Stromal cell of bone marrow (primary cell): ENCODE results near the gene ELAVL1.
"Not testable (repeated sequence)": the region's sequence is repeated elsewhere in the genome, so short reads cannot be mapped to it uniquely, and the experiment has no call there.

ENCODE experiments used
- DNase-seq: peaks from one replicate; pipeline ENCODE4 v3.0.0-alpha.2; 2012; ENCODE audit warnings: low read depth

The ELAVL1 gene

DNA sequence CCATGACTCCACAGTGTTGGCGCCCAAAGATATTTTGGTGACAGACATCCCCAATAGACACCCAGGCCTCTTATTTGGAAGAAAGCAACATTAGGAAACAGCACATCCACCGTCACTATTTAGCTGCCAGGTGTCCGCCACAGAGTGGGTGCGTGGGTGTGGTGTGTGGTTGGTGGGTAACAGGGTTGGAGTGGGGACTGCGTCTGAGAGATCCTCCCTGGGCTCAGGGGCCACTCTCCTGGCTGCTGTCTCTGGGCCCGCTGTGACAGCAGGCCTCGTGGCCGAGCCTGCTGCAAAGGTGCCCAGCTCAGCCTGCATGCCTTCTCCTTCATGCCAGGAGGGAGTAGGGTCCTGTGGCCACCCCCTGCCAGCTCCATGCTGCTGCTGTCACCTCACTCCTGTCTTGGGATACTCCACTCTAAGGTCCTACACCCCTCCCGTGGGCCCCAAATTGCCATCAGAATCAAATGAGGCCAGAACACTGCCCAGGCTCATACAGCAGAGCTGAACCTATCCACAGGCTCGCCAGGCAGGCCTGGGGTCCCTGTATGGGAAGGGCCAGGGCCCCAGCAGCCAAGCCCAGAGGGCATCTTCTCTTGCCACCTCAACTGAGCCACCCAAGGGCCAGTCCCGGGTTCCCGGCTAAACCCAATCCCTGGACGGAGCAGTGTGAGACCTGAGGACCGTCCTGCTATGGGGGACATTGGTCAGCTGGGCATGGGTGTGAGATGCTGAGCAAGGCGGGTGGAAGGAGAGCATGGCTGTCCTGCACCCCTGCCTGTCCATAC, 37.2 kb downstream of the ELAVL1 start:
- DNase-seq = no peak

DNA sequence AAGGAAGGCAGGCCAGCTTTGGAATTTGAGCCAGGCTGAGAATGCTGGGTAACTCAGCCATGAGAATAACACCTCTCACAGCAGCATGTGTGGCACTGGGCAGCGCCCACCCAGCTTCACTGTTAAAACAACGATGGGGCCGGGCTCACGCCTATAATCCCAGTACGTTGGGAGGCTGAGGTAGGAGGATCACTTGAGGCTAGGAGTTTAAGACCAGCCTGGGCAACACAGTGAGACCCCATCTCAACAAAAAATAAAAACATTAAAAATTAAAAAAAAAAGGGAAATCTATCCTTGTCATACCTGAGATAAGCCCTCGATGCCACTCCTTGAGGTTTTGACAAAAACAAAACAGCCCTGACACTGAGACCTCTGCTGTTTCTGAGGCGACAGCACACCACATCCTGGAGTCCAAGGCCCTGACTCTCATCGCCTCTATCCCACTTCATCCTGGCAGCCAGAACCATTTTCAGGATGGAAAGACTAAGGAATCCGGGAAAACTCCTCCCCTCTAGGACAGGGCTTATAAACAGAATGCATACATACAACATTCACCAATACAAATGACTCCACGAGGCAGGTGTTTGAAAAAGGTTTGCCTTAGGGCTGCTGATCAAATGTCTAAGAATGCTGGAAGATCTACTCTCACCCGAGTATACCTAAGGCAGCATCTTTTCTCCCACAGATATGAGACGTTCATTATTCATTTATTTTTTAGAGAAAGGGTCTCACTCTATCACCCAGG, 39.3 kb downstream of the ELAVL1 start:
- DNase-seq = no peak

DNA sequence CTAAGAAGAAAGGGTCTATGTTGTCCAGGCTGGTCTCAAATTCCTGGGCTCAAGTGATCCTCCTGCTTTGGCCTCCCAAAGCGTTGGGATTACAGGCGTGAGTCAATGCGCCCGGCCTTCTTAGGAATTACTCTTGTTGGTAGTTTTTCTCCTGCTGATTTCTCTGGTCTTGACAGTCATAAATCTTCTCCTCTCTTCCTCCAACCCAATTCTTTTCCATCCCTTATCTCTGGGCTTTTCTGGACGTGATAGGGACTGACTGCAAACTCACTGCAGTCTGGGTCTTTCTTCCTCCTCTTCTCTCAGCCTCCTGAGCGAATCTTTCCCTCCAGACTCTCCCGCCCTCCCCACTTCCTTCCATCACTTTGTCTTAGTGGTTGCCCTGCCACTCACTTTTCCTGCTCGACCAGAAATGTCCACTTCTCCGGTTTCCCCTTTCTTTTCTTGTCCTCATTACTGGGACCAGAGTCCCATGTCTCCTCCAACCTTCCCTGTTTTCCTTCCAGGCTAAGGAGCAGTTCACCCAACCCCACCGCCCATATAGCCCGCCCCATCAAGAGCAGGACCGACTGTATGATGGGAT, 40.1 kb downstream of the ELAVL1 start:
- no peak for DNase-seq

DNA sequence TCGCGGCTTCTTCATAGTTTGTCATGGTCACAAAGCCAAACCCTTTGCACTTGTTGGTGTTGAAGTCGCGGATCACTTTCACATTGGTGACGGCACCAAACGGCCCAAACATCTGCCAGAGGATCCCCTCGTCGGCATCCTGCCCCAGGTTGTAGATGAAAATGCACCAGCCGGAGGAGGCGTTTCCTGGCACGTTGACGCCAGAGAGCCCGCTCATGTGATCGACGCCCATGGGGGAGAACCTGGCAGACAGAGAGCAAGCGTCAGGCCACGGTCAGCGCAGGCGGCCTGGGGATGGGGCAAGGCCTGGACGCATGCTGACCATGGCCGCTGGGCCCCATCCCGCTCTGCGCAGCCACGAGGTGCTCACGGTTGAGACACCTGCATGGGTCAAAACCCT, 41.9 kb downstream of the ELAVL1 start:
- no peak for DNase-seq

DNA sequence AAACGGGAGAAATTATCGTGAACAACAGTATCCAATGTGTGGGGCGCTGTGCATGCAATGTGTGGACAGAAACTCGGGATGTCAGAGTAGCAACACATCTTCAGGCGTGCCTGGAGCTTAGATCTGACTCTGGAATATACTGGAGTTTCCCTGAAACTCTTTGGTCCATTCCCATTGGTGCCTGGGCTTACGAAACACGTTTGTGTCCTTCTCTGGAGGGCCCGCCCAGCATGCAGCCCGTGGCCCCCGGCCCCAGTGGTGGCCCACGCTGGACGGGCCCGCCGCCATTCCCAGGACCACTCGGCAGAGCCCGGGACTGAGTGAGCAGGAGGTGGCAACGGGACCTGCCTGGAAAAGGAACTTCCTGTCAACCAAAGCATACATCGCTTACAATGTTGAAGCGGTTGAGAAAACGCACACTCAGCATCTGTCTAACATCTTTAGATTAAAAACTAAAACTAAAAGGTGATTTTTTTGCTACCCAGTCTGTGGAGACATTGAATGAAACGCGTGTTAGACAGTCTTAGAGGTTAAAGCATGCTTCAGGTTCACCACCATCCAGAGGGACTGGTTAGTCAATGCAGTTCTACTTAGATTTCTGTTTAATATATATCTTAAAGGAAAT, 42.7 kb downstream of the ELAVL1 start:
- no peak for DNase-seq

DNA sequence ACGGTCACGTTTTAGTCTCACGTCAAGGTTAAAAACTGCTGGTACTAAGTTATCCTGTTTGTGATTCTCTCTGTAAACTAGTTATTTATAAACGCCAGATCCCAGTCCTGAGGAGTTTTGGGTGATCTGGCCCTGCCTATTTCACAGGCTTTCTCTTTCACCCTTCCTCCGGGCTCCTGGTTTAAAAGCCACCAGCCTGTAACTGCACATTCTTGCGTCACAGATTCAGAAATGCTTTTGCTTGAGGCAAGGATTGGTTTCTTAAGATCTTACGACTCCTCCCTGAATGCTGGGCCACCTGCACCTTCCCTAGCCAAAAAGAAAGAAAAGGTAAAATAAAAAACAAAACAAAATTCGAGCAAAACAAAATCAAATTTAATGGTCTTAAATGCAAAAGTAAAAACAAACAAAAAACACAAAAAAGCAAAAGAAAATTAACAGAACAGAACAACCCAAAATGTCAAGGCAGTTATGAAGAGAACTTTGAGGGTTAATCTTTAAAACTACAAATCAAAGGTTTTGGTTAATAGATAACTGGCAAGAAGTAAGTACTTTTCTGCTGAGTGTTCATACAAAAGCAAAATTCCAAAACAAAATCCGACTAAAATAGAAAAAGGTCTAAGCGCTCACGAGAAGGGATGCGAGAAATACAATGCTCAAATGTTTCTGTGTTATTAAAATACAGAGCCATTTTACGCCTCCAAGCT, 43.4 kb downstream of the ELAVL1 start:
- no peak for DNase-seq

DNA sequence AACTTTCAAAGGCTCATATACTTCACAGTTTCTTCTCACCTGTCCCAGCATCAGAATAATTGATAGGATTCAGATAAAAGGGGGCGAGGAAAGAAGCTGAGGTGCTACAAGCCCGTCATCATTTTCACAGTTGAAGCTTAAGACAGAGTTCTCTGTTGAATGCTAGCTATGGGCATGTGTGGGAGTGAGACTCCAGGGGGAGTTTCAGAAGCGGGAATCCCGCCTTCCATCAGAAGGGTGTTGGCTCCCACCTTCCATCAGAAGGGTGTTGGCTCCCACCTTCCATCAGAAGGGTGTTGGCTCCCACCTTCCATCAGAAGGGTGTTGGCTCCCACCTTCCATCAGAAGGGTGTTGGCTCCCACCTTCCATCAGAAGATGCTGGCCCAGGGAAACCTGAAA, 44.4 kb downstream of the ELAVL1 start:
- not testable (repeated sequence) for DNase-seq

DNA sequence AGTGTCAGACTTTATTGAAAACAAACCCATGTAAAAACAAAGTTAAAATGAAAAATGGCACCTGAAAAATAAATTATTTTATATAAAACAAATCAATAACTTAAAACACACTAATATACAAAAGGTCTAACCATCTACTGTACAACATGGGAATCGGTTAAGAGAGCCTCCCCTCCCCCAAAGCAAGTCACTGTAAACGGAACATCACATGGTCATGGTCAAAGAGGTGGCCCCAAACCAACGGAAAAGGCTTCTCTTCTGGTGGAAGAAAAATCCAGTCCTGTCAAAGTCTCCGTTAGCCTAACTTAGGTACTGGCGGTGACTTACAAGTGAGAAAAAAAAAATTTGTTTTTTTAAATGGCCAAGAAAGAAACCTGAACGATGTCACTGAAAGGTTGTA, 46.2 kb downstream of the ELAVL1 start:
- no peak for DNase-seq

DNA sequence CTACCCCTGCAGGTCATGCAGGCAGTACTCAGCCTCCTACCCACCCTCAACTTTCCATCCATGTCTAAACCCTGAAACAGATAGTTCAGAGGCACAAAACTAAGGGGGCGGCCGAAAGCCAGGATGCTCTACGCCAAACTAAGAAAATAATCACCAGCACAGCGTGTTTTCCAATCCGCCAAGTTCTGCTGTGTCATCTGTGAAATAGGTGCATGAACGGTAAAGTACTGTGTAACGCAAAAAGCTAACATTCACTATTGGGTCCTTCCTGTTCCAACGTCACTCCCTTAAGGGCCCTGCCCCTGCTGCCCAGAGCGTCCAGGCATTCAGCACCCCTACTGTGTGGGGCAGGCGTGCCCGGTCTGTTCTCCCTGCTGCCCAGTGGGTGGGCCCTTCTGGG, 49.7 kb downstream of the ELAVL1 start:
- DNase-seq = no peak

DNA sequence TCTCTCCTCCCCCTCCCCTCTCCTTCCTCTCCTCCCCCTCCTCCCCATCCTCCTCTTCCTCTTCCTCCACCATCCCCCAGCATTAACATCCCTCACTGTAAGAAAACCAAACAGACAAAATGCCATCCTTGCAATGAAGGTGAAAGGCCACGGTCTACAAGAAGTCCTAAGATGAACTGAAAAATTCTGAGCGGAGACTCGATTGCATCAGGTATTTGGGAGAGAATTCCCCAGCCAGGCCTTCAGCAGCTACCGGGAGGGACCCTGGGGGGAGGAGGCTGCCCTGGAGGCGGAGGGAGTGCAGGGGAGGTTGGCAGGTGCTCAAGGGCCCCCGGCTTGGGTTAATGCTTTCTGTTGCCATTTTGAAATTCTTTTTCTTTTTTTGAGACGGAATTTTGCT, 51.9 kb downstream of the ELAVL1 start:
- DNase-seq = no peak

DNA sequence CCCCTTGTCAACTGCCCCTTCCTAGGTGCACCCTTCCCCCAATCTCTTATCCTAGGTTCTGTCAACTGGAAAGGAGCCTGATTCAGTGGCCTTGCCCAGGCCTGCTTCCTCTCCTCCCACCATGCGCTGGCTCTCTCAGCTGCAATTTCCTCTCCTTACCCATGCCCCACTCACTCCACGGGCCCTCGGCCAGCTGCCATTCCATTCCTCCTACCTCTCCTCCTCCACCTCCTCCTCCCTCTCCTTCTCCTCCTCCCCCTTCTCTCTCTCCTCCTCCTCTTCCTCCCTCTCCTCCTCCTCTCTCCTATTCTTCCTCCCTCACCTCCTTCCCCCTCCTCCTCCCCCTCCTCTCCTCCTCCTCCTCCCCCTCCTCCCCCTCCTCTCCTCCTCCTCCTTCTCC, 52.4 kb downstream of the ELAVL1 start:
- DNase-seq = no peak

DNA sequence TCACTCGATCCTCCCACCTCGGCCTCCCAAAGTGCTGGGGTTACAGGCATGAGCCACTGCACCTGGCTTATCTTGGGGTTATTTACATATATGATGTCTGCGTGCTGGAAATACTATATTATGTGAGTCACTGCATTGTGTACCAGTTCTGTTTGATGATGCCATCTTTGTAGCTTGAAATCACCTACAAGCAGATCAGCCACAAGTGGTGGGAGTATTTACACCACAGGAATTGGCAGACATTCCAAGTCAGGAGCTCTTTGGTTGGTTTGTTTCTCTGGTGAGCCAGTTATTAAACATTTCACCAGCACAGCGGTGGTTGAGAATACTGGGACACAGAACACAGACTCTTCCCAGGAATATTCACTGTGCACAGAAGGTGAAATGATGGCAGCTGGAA, 57.5 kb downstream of the ELAVL1 start:
- DNase-seq = no peak

DNA sequence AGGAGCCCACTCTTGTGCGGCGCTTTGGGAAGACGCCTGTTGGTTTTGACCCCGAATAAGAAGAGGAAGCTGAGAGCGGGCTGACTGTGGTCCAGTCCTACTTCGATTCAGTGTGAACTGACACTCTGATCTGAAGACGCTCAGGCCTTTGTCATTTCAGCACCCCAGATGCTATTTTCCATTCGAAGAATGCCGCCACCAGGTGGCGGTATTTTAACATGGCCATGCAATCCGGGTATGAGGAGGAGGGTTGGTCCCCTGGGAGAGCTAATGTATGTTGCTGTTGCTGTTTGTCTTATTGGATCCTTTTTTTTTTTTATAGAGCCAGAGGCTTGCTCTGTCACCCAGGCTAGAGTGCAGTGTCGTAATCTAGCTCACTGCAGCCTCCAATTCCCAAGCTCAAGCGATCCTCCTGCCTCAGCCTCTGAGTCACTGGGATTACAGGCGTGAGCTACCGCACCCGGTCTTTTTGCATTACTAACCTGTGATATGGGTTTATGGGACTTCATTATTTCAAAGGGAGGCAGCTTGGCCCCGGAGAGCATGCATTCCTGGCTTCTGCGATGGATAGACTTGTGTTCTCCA, 61.2 kb downstream of the ELAVL1 start:
- DNase-seq = peak; percentile 83

DNA sequence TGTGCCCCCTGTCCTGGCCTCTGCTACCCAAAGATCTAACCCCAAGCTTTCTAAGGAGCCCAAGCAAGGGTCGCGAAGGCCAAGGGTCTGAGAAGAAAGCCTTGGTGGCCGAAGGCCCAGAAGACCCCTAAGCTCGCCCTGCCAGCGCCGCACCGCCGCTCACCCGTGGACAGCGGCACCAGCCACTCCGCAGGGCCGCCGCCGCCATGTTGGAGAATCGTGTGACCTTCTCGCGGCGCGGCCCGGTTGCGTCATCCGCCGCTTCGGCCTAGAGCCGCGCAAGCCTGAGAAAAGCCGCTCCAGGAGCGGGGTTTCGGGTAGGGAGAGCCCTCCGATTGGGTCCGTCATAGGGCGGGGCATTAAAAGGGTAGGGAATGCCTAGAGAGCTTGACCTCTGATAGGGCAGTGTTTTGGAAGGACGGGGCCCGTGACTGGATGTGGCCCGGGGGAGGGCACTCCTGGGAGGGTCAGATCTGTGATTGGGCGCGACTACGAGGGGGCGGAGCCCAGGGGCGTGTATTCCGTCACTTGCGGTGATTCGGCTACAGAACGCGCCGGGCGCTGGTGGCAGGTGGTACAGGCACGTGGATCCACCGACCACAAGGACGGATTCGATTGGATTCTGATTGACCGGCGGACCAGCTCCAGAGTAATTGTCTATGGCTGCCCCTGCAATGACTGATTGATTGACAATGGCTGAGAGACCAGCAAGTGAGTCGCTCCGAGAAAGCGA, 61.8 kb downstream of the ELAVL1 start, which contains the start of gene TIMM44:
TSS of gene TIMM44 (minus strand) at position 223 of the 733 bp plus-strand sequence. CDS start at position 208, 15 bp downstream.
- DNase-seq = peak; percentile 100

DNA sequence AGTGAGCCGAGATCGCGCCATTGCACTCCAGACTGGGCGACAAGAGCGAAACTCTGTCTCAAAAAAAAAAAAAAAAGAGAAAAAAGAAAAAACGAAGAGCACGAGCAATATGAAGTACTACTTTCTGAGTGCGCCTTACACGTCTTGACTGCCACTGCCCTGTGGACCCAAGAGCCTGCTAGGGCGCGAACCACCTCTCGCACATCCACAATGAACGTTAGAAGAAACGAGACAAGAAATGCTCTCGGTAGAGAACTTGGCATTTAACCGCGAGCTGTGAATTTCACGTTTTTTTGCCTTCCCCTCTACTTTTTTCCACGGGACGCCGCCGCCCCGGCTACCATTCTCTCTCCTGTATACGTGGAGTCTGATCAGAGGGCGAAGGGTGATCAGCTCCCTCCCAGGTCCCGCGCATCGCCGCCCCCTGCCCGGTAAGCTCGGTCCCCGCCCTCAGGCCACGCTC, 62.4 kb downstream of the ELAVL1 start:
- no peak for DNase-seq

DNA sequence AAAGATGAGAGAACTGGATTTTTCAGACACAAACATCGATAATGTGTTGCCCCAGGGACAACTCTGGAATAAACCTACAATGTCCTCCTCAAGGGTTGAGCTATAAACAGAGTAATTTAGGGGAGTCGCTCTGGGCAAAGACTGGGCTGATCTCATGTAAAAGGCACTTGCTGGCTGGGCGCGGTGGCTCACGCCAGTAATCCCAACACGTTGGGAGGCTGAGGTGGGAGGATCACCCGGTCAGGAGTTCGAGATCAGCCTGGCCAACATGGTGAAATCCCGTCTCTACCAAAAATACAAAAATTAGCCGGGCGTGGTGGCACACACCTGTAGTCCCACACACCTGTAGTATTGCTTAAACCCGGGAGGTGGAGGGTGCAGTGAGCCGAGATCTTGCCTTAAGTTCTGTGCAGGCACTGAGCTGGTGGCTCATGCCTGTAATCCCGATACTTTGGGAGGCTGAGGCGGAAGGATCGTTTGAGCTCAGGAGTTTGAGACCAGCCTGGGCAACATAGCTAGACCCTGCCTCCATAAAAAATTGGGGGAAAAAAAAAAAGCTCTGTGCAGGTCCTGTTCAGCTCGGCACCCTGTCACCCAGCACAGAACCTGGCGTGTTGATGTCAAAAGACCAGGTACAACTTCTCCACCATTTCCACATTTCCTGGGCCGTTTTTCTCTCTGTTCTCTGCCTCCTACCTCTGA, 63.4 kb downstream of the ELAVL1 start:
- no peak for DNase-seq

DNA sequence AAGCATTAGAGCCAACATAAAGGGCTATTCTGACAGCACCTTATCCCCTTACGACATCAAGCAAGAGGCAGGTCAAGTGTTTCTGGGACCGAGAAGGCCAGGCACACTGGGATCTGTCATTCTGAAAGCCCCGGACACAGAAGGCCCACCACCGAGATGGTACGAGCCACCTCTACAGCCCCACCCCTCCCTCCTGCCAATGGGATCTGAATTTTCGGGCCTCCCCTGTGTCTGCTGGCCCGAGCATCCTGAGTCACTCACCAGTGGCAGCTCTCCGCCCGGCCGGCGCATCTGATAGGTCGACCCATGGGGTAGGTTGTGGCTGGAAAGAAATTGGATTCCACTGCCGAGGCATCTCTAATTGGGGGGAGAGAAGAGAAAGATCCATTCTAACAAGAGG, 64.6 kb downstream of the ELAVL1 start:
- no peak for DNase-seq

DNA sequence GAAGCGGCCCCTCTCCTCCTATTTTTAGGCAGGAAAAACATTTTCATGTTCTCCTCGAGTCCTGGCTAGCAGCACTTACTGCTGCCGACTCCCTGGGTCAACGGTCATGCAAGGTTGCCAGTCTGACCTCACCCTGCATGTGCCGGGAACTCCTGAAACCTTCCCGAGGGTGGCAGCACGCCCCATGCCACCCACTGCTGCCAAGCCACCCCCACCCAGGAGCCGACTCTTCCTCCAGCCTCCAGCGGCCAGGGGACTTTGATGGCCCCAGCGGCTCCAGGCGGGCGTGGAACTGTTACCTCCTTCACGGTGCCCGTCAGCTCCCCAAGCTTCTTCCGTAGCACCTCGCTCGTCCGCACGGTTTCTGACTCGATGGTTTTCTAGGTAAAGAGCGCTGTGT, 70.7 kb downstream of the ELAVL1 start:
- no peak for DNase-seq

DNA sequence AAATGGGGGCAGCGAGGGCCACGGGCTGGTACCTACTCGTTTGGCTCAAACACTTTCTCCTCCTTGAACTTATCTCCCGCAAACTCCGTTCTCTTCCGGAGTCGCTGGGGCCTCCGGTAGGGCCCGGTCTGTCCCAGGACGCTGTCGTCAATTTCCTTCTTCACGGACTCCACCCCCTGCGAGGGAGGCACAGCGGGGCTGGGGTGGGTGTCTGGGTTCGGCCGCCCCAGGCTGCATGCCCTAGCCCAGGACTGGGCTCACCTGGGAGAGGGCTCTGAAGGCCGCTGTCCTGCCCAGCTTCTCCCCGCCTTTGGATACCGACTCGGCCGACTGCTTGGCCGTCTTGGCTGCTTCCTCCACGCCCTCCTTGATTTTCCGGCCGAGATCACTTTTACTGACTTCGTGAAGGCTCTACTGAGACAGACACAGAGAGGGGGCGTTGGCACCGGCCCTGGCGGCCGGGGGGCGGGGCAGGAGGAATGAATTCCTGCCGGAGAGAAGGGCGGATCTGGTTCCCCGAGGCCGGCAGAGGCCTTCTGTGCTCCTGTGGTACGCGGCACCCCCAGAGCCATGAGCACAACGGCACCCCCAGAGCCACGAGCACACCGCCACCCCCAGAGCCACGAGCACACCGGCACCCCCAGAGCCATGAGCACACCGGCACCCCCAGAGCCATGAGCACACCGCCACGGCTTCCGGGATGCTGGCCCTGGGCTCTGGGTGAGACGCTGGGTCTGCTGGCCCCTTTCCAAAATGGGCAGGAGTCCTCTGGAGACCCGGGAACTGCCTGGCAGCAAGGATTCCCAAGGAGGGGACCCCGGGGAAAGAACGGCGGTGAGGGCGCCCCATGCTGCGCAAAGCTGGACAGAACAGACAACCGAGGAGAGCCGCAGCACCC, 71.4 kb downstream of the ELAVL1 start:
- no peak for DNase-seq
